ENCODE measurements around the gene XIST.

The XIST gene

DNA sequence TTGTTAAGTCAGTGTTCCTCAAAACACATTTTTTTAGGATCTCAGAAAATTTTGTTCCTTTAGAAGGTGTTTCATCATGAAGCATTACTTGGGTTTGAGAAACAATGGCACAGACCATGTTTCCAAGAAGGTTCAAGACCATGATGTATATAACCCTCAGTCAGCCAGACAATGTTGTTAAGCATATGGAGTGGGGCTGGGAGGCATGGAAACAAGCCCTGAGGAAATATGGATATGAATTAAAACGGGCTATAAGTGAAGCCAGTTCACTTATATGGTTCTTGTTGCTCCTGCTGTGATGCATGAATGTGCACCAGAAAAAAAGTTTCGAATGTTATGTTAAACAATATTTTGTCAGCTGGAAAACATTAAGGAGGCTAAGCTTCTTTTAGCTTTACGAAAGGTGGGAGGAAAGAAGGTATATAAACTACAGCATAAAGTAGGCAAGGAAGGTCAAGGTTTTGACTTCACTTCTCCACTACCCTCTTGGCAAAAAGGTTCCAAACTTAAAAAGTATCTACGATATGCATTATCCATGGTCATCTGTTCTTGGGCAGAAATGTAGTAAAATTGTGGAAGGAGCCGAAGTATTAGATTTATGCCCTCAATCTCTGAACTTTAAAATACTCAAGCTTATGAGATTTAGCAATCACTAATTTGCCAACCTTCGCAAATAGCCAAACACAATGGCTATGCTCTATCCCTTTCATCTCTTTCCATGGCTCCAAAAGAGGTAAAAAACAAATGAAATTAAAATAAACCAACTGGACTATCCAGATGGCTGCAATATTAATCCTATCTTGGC is 12.2 kb downstream of the XIST start:
- DNase-seq (ENCODE audit: low spot score): no peak
- in situ Hi-C loops (cut with MboI; ENCODE audit: low sequenced_read_pairs, unreplicated experiment): loop anchor here (25.0 kb wide), 1 partner anchor 97 kb away; no protein-coding TSS in a partner anchor
- TF ChIP-seq, protein P1, sequence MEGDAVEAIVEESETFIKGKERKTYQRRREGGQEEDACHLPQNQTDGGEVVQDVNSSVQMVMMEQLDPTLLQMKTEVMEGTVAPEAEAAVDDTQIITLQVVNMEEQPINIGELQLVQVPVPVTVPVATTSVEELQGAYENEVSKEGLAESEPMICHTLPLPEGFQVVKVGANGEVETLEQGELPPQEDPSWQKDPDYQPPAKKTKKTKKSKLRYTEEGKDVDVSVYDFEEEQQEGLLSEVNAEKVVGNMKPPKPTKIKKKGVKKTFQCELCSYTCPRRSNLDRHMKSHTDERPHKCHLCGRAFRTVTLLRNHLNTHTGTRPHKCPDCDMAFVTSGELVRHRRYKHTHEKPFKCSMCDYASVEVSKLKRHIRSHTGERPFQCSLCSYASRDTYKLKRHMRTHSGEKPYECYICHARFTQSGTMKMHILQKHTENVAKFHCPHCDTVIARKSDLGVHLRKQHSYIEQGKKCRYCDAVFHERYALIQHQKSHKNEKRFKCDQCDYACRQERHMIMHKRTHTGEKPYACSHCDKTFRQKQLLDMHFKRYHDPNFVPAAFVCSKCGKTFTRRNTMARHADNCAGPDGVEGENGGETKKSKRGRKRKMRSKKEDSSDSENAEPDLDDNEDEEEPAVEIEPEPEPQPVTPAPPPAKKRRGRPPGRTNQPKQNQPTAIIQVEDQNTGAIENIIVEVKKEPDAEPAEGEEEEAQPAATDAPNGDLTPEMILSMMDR (IDR thresholded peaks at IDR 0.05; ENCODE audit: borderline replicate concordance, control extremely low read depth, extremely low read depth, insufficient read depth, missing control alignments): no peak

DNA sequence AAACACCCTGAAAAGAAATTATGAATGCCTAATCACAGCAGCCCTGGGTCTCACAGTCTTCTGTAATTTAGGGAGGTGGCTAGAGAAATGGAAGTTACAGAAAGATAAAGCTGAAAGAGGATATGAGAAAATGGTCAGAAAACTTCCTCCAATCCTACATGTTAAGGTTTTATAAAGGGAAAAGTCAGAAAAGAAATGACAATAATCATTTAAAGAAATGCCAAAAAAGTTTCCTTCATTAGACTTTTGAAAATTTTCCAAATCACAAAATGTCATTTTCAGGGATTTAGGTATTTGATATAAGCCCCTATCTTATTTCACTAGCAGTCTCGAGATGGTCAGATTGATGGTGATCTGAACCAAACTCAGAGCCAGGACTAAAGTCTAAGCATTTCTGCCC is 13.4 kb downstream of the XIST start:
- TF ChIP-seq, protein P1 (IDR thresholded peaks at IDR 0.05; ENCODE audit: borderline replicate concordance, control extremely low read depth, extremely low read depth, insufficient read depth, missing control alignments): no peak
- no peak for DNase-seq (ENCODE audit: low spot score)
- in situ Hi-C loops (cut with MboI; ENCODE audit: low sequenced_read_pairs, unreplicated experiment): loop anchor here (25.0 kb wide), 1 partner anchor 98 kb away; no protein-coding TSS in a partner anchor

DNA sequence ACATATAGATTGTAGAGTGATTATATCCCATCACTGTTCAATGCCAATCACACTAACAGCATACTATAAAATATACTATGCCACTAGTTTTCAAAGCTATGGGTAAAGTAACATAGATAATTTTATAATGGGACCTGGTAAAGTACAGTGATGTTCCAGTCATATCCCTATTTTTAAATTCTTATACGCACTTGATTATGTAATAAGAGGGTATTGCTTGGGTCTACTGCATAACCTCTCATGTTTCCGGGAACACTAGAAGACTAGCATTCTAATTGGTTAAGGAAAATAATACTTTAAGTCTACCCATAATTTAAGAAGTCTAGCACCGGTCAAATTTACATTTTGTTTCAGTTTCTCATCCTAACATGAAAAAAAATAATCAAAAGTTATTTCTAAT is 14.4 kb downstream of the XIST start:
- in situ Hi-C loops (cut with MboI; ENCODE audit: low sequenced_read_pairs, unreplicated experiment): loop anchor here (25.0 kb wide), 1 partner anchor 99 kb away; no protein-coding TSS in a partner anchor
- TF ChIP-seq, protein P1 (IDR thresholded peaks at IDR 0.05; ENCODE audit: borderline replicate concordance, control extremely low read depth, extremely low read depth, insufficient read depth, missing control alignments): no peak
- DNase-seq (ENCODE audit: low spot score): no peak

DNA sequence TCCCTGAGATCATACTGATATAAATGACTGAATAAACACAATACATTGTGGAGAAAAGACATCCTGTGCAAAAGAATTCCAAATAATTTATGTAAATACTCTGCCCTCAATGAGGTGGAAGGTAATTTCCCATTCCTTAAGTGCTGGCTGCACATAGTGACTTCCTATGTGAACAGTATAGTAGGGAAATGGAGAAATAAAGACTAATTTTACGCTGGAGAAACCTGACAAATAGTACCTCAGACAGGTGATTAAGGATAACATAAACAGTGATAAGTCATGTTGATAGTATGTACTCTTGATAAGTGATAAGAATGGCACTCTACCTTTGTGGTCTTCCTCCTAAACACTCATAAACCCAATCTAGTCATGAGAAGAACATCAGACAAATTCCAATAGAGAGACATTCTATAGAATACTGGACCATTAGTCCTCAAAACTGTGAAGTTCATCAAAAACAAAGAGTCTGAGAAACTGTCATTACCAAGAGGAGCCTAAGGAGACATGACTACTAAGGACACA is 15.5 kb downstream of the XIST start:
- no peak for DNase-seq (ENCODE audit: low spot score)
- TF ChIP-seq, protein P1 (IDR thresholded peaks at IDR 0.05; ENCODE audit: borderline replicate concordance, control extremely low read depth, extremely low read depth, insufficient read depth, missing control alignments): no peak
- in situ Hi-C loops (cut with MboI; ENCODE audit: low sequenced_read_pairs, unreplicated experiment): loop anchor here (25.0 kb wide), 1 partner anchor 100 kb away; no protein-coding TSS in a partner anchor

DNA sequence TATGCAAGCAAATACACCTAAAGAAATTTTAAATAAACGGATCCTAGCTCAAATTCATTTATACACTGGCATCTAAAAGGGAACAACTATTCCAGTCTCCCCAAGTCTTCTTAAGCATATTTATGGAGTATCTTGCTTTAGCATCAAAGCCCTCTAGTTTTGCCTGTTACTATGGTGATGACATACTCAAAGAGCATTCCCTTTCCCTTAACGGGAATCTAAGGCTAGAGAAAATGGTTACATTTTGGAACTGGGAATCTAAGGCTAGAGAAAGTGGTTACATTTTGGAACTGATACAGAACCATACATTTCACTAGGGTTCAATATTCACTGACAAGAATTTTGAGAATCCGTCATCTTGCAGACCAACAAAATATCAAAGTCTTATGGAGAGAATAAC is 18.3 kb downstream of the XIST start:
- in situ Hi-C loops (cut with MboI; ENCODE audit: low sequenced_read_pairs, unreplicated experiment): loop anchor here (25.0 kb wide), 1 partner anchor 103 kb away; no protein-coding TSS in a partner anchor
- no peak for DNase-seq (ENCODE audit: low spot score)
- TF ChIP-seq, protein P1 (IDR thresholded peaks at IDR 0.05; ENCODE audit: borderline replicate concordance, control extremely low read depth, extremely low read depth, insufficient read depth, missing control alignments): no peak

DNA sequence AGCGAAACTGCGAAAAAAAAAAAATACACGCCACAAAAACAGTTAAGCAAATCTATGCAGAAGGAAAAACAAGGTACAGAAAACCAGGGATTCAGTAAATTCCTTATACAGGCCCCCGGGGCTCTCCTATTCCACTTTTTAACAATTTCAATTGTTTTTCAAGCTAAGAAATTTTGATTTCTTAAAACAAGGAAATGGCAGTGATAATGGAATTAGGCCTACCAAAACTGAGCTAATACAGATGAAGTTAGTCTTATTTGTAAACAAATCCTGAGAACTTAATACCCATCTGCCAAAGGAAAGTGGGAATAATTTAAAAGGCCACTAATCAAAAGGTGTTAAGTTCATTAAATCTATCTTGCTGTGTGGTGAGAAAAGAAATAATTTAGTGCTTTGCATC is 20.2 kb downstream of the XIST start:
- in situ Hi-C loops (cut with MboI; ENCODE audit: low sequenced_read_pairs, unreplicated experiment): loop anchor here (25.0 kb wide), 1 partner anchor 105 kb away; no protein-coding TSS in a partner anchor
- TF ChIP-seq, protein P1 (IDR thresholded peaks at IDR 0.05; ENCODE audit: borderline replicate concordance, control extremely low read depth, extremely low read depth, insufficient read depth, missing control alignments): no peak

More for the DNA sequence above, 20.2 kb downstream of the XIST start:
- DNase-seq (ENCODE audit: low spot score): no peak

Measured in GM13976 (cell line).